Astrocyte of the spinal cord (primary cell): ENCODE data around the gene MMS19.
"Not testable (repeated sequence)": the region's sequence is repeated elsewhere in the genome, so short reads cannot be mapped to it uniquely, and the experiment has no call there.

Experiments
- DNase-seq: peaks from one replicate; pipeline ENCODE4 v3.0.0; 2011; ENCODE audit warnings: low read depth, low spot score
- H3K4me3 ChIP-seq: 2 replicates; pipeline ENCODE4 v1.5.1; 2011; ENCODE audit warnings: low read depth, mild to moderate bottlenecking, low read length, moderate library complexity
- CTCF ChIP-seq: IDR thresholded peaks from 2 replicates; pipeline ENCODE4 v1.5.1; 2012; ENCODE audit warnings: low read depth, mild to moderate bottlenecking, low read length, inconsistent platforms
- in situ Hi-C: cut with HindIII; loops from 2 replicates; pipeline ENCODE4 v1.10.0; 2017; ENCODE audit warnings: low sequenced_read_pairs

MMS19 gene

GRCh38 chr10:97534746-97535367, 36.6 kb upstream of the MMS19 start:
- in situ Hi-C loops, result no loop called here
- TF ChIP-seq CTCF, result peak; percentile 51
- H3K4me3 ChIP-seq, result no peak overlapping the region
- no peak for DNase-seq

DNA sequence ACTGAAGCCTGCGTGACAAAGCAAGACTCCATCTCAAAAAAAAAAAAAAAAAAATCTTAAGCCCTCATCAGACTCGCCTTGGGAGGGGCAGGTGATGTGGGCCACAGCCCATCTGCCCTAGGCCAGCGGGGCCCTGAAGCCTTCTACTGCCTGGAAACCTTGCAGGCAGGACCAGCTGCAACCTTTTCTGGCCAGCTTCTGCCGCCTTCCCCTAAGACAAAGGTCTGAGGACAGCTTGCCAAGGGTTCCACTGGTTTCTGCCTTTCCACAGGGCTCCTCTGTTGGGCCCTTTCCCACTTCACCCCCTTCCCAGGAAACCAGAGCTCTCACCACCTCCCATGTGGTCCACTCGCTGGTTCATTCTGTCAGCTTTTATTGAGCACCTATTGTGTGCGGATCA, 35.7 kb upstream of the MMS19 start:
- no peak for TF ChIP-seq CTCF
- no peak overlapping the region for H3K4me3 ChIP-seq
- DNase-seq, result no peak
- in situ Hi-C loops, result no loop called here

GRCh38 chr10:97532935-97533671, 34.9 kb upstream of the MMS19 start:
- H3K4me3 ChIP-seq, result no peak overlapping the region
- in situ Hi-C loops, result no loop called here
- no peak for TF ChIP-seq CTCF
- peak; percentile 73 for DNase-seq

DNA sequence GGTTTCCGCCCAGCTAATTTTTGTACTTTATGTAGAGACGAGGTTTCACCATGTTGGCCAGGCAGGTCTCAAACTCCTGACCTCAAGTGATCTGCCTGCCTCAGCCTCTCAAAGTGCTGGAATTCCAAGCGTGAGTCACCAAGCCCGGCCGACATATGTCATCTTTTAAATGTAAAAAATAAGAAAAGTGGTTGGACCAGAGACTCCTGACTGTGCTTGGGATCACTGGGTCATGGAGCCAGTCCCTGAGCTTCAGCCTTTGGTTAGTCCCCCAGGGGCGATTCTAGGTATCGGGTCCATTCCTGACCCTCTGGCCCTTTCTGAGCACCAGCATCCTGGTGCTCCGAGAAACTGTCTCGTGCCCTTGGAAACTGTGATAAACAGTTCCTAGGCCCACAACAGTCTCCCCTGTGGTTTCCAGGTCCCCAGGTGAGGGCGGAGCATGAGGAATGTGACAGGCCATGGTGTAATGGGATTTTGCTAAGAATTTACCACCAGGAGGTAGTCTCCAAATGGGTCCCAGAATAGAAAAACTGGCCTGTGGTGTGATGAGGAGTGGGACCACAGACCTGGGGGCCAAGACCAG, 33.3 kb upstream of the MMS19 start:
- DNase-seq, result peak; percentile 48
- H3K4me3 ChIP-seq, result no peak overlapping the region
- in situ Hi-C loops, result no loop called here
- no peak for TF ChIP-seq CTCF

GRCh38 chr10:97529685-97530465, 31.7 kb upstream of the MMS19 start:
- no peak overlapping the region for H3K4me3 ChIP-seq
- in situ Hi-C loops, result no loop called here
- no peak for DNase-seq
- no peak for TF ChIP-seq CTCF

DNA sequence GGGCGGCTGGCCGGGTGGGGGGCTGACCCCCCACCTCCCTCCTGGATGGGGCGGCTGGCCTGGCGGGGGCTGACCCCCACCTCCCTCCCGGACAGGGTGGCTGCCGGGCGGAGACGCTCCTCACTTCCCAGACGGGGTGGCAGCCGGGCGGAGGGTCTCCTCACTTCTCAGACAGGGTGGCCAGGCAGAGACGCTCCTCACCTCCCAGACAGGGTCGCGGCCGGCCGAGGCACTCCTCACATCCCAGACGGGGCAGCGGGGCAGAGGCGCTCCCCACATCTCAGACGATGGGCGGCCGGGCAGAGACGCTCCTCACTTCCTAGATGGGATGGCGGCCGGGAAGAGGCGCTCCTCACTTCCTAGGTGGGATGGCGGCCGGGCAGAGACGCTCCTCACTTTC, 30.7 kb upstream of the MMS19 start:
- DNase-seq, H3K4me3 ChIP-seq, in situ Hi-C loops: not testable (repeated sequence)

- H3K4me3 ChIP-seq, result no peak overlapping the region
- in situ Hi-C loops, result no loop called here
- DNase-seq, result no peak
- no peak for TF ChIP-seq CTCF
These were observed 27.5 kb upstream of the MMS19 start for GRCh38 chr10:97525683-97526110.
